ENCODE results near the gene NAIF1.

DNA sequence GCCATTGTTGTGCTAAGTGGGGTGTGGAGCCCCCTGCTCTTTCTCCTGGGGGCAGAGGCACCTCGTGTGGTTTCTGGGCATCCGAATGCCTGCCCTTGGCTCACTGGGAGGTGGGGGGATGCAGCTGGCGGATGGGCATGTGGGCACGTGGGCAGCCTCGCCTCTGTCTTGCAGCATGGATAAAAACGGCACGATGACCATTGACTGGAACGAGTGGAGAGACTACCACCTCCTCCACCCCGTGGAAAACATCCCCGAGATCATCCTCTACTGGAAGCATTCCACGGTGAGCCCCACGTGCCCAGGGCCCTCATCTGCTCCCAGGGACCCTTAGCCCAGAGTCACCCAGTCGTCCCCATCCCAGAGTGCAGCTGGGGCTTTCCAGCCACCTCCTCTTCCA, 35.1 kb upstream of the NAIF1 start:
- TF ChIP-seq GATA2 (IDR thresholded peaks at IDR 0.05; ENCODE audit: low read depth, low read length), result no peak
- TF ChIP-seq GATA3 (IDR thresholded peaks at IDR 0.05; ENCODE audit: low read depth, low read length), result no peak

Measured in SH-SY5Y (cell line).